ENCODE measurements around the gene EFTUD2. TPM values are rescaled to one million over a fixed set of nuclear protein-coding genes. Genes with fewer than 3 reads are reported as not detected.
A peak's percentile ranks its signal among the peaks of the same experiment; 100 is the strongest.

The EFTUD2 gene
- total and polyA plus RNA-seq, 2 of the 4 experiments (the other 2 are of a cell fraction) = 72.5 to 126 TPM

GRCh38 chr17:44910231-44911106, 11.2 kb upstream of the EFTUD2 start:
- Histone ChIP-seq H2BK5ac (ENCODE audit: low read depth, low read length, poor library complexity, severe bottlenecking) (no peak overlapping the region), H3K36me3 (ENCODE audit: control insufficient read depth, insufficient read depth, low read length) (no peaks in the 10 kb centered on the region), H2AFZ (replicated peaks; ENCODE audit: low read length, poor library complexity) (peak overlapping the region; percentile 83), H2BK120ac (ENCODE audit: low read depth, low read length) (peak overlapping the region; percentile 78), H3K9ac (ENCODE audit: low read depth, low read length) (no peak overlapping the region), H2BK20ac (ENCODE audit: low read depth, low read length) (0 out of 2 replicates have a peak overlapping the region, but pooled peaks have one; percentile 60), H3K4me2 (ENCODE audit: low read depth, low read length) (no peak overlapping the region), H3K4ac (ENCODE audit: low read depth, low read length) (peak overlapping the region; percentile 82), H3K4me3 (ENCODE audit: insufficient read depth, low read depth, low read length) (no peak overlapping the region), H4K8ac (ENCODE audit: low read depth in 2 of 2, low read length in 2 of 2) (peak overlapping the region; percentile 6 to 82; a peak in 1 of 4 replicates), H4K20me1 (ENCODE audit: insufficient read depth, low read length) (no peaks in the 10 kb centered on the region; the same call in 1 of the 2 replicates), H3K56ac (ENCODE audit: extremely low read depth, insufficient read depth, low read length) (no peak overlapping the region), H3K4me1 (ENCODE audit: control insufficient read depth, insufficient read depth, low read length) (peaks cover 15% of the 10 kb centered on the region), H3K9me3 (ENCODE audit: control insufficient read depth, insufficient read depth, low read length) (no peaks in the 10 kb centered on the region), H3K23ac (ENCODE audit: low read depth, low read length) (no peak overlapping the region), H3K79me1 (ENCODE audit: low read depth in 1 of 2, low read length in 2 of 2) (peaks cover 0 to 12% of the 10 kb centered on the region in 2 experiments; a peak in 2 of 4 replicates), H3K27me3 (ENCODE audit: control insufficient read depth, insufficient read depth, low read length) (peaks cover 9% of the 10 kb centered on the region; the same call in 1 of the 2 replicates), H2AK5ac (ENCODE audit: low read depth, low read length) (peak overlapping the region; percentile 89), H3K9me1 (ENCODE audit: insufficient read depth, low read length) (peaks cover 27% of the 10 kb centered on the region), H2BK15ac (ENCODE audit: low read depth, low read length) (peak overlapping the region; percentile 57; the same call in 2 of the 3 replicates), H2AK9ac (replicated peaks; ENCODE audit: low read depth, low read length, poor library complexity) (peak overlapping the region; percentile 93), H3K27ac (ENCODE audit: insufficient read depth, low read length) (no peak overlapping the region), H4K5ac (ENCODE audit: low read depth, low read length) (no peak overlapping the region), H3K14ac (replicated peaks; ENCODE audit: low read depth, low read length) (0 out of 2 replicates have a peak overlapping the region, but pooled peaks have one; percentile 3), H3K18ac (ENCODE audit: low read depth, low read length) (no peak overlapping the region), H4K91ac (ENCODE audit: insufficient read depth, low read depth, low read length) (peak overlapping the region; percentile 62; the same call in 1 of the 2 replicates)
- in situ Hi-C loops (cut with MboI; ENCODE audit: low sequenced_read_pairs) = loop anchor here (5.0 kb wide), 1 partner anchor 102 kb away; no protein-coding TSS in a partner anchor
- no peak for ATAC-seq (ENCODE audit: low read depth)
- intact Hi-C loops (cut with micrococcal nuclease) = no loop called here
- no peak for DNase-seq
- 100% methylated on average over 1 of the region's 13 CpGs; no CpG with 5 or more reads in 1 of the 2 experiments for WGBS, 2 experiments (ENCODE audit: extremely low coverage in 2 of 2, insufficient read length in 1 of 2)
- BruUV-seq (replicated peaks) = no TSS peak
- no peak for TF ChIP-seq BHLHE40 (IDR thresholded peaks at IDR 0.05; ENCODE audit: low read depth, low read length)
- no peak for TF ChIP-seq CEBPB (IDR thresholded peaks at IDR 0.05; ENCODE audit: low read depth, low read length)
- TF ChIP-seq RAD21 (IDR thresholded peaks at IDR 0.05; ENCODE audit: low read length) = no peak
- TF ChIP-seq, protein P1, sequence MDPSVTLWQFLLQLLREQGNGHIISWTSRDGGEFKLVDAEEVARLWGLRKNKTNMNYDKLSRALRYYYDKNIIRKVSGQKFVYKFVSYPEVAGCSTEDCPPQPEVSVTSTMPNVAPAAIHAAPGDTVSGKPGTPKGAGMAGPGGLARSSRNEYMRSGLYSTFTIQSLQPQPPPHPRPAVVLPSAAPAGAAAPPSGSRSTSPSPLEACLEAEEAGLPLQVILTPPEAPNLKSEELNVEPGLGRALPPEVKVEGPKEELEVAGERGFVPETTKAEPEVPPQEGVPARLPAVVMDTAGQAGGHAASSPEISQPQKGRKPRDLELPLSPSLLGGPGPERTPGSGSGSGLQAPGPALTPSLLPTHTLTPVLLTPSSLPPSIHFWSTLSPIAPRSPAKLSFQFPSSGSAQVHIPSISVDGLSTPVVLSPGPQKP (IDR thresholded peaks at IDR 0.05; ENCODE audit: borderline replicate concordance, low read depth, low read length) = no peak
- no peak for TF ChIP-seq MXI1 (IDR thresholded peaks at IDR 0.05; ENCODE audit: borderline replicate concordance, low read depth, low read length)
- no peak for TF ChIP-seq RFX5 (IDR thresholded peaks at IDR 0.05; ENCODE audit: low read depth, low read length)
- TF ChIP-seq MAFK (IDR thresholded peaks at IDR 0.05; ENCODE audit: low read depth, low read length) = no peak
- TF ChIP-seq POLR2A (IDR thresholded peaks at IDR 0.05; ENCODE audit: low read depth, low read length) = no peak
- TF ChIP-seq NFE2L2 (IDR thresholded peaks at IDR 0.05; ENCODE audit: low read depth, low read length) = no peak
- TF ChIP-seq, protein P2, sequence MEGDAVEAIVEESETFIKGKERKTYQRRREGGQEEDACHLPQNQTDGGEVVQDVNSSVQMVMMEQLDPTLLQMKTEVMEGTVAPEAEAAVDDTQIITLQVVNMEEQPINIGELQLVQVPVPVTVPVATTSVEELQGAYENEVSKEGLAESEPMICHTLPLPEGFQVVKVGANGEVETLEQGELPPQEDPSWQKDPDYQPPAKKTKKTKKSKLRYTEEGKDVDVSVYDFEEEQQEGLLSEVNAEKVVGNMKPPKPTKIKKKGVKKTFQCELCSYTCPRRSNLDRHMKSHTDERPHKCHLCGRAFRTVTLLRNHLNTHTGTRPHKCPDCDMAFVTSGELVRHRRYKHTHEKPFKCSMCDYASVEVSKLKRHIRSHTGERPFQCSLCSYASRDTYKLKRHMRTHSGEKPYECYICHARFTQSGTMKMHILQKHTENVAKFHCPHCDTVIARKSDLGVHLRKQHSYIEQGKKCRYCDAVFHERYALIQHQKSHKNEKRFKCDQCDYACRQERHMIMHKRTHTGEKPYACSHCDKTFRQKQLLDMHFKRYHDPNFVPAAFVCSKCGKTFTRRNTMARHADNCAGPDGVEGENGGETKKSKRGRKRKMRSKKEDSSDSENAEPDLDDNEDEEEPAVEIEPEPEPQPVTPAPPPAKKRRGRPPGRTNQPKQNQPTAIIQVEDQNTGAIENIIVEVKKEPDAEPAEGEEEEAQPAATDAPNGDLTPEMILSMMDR (conservative IDR thresholded peaks at IDR 0.05; ENCODE audit: low read depth, low read length) = no peak
- TF ChIP-seq MAZ (IDR thresholded peaks at IDR 0.05; ENCODE audit: borderline replicate concordance, low read depth, low read length) = no peak
- TF ChIP-seq FOS (IDR thresholded peaks at IDR 0.05; ENCODE audit: low read depth, low read length) = no peak
- no peak for TF ChIP-seq SMC3 (IDR thresholded peaks at IDR 0.05; ENCODE audit: low read depth, low read length)
- TF ChIP-seq RCOR1 (IDR thresholded peaks at IDR 0.05; ENCODE audit: insufficient replicate concordance, low read length) = no peak
- TF ChIP-seq CHD1 (IDR thresholded peaks at IDR 0.05; ENCODE audit: low read depth, low read length) = no peak
- POLR2A ChIA-PET (ENCODE audit: unreplicated experiment) = interaction anchor here (0.6 kb wide), 1 partner anchor 39 kb away, joined by 3 read pairs; no protein-coding TSS in a partner anchor
- dilution Hi-C loops (cut with HindIII; ENCODE audit: low sequenced_read_pairs, unreplicated experiment) = no loop called here
- CTCF ChIA-PET = interaction anchor here (0.9 to 1.0 kb wide), 2 partner anchors 112 to 189 kb away, joined by 3 read pairs; no protein-coding TSS in a partner anchor

Measured in IMR-90 (cell line).